ENCODE data around the gene AAR2. TPM values are rescaled to one million over a fixed set of nuclear protein-coding genes. Genes with fewer than 3 reads are reported as not detected.

AAR2 gene
- total and polyA plus RNA-seq, 7 experiments from 2014 or later: 18.2 to 55.8 (median 24.3) TPM

- Histone ChIP-seq H3K27me3 (ENCODE audit: control insufficient read depth in 2 of 2, insufficient read depth in 2 of 2, low read length in 2 of 2) (peaks cover 3 to 7% of the 10 kb centered on the region in 2 donors), H3K4me3 (ENCODE audit: low read length) (no peak overlapping the region), H3K36me3 (ENCODE audit: control insufficient read depth in 2 of 3, insufficient read depth in 3 of 3, low read length in 3 of 3) (no peaks in the 10 kb centered on the region), H3K27ac (ENCODE audit: low read depth, low read length) (no peak overlapping the region), H3K9me3 (ENCODE audit: control insufficient read depth in 2 of 3, low read length in 3 of 3) (no peaks in the 10 kb centered on the region), H3K4me1 (ENCODE audit: control insufficient read depth in 2 of 2, insufficient read depth in 2 of 2, low read length in 2 of 2) (no peaks in the 10 kb centered on the region)
- ATAC-seq (no peak), DNase-seq (no peak)
- intact Hi-C loops (cut with micrococcal nuclease): no loop called here
- Mint-ChIP-seq H3K27me3 (peaks cover 65 to 80% (median 70%) of the 10 kb centered on the region in 5 donors), H3K4me3 (peak overlapping the region in 9 of 10 donors; percentile 49 to 88 (median 81)), H3K4me1 (peaks cover 0 to 15% (median 11%) of the 10 kb centered on the region in 7 donors), H3K36me3 (no peaks in the 10 kb centered on the region), H3K27ac (no peak overlapping the region), H3K9me3 (peaks cover 0 to 2% (median 0%) of the 10 kb centered on the region in 11 donors)
- POLR2A ChIA-PET: no interaction called here
- CTCF ChIA-PET: interaction anchor here (0.6 to 0.7 kb wide), 2 partner anchors 23 to 187 kb away, joined by 3 read pairs; no protein-coding TSS in a partner anchor
These were observed 68.7 kb downstream of the AAR2 start for GRCh38 chr20:36304786-36305495.

GRCh38 chr20:36305602-36306551, 69.6 kb downstream of the AAR2 start, which contains the start of gene DLGAP4:
TSS of gene DLGAP4 (plus strand) at chr20:36306339. CDS start at chr20:36431718, 125,379 bp downstream.
- H3K27ac ChIP-seq (ENCODE audit: low read depth, low read length): no peak within 1 kb of the TSS
- Mint-ChIP-seq H3K36me3 (no peaks in the 10 kb centered on the region), H3K27ac (no peak within 1 kb of the TSS), H3K27me3 (peaks cover 68 to 80% (median 68%) of the 10 kb centered on the region in 5 donors), H3K4me1 (peaks cover 0 to 15% (median 11%) of the 10 kb centered on the region in 7 donors), H3K4me3 (peak within 1 kb of the TSS in 9 of 10 donors; percentile 49 to 88 (median 81)), H3K9me3 (peaks cover 0 to 2% (median 0%) of the 10 kb centered on the region in 11 donors)
- H3K4me1 ChIP-seq (ENCODE audit: control insufficient read depth in 2 of 2, insufficient read depth in 2 of 2, low read length in 2 of 2): no peaks in the 10 kb centered on the region
- intact Hi-C loops (cut with micrococcal nuclease): no loop called here
- POLR2A ChIA-PET: no interaction called here
- ATAC-seq (no peak), DNase-seq (peak in 1 of 9 donors; percentile 3)
- no peaks in the 10 kb centered on the region for H3K36me3 ChIP-seq (ENCODE audit: control insufficient read depth in 2 of 3, insufficient read depth in 3 of 3, low read length in 3 of 3)
- peaks cover 3 to 7% of the 10 kb centered on the region in 2 donors for H3K27me3 ChIP-seq (ENCODE audit: control insufficient read depth in 2 of 2, insufficient read depth in 2 of 2, low read length in 2 of 2)
- no peaks in the 10 kb centered on the region for H3K9me3 ChIP-seq (ENCODE audit: control insufficient read depth in 2 of 3, low read length in 3 of 3)
- CTCF ChIA-PET: interaction anchor here (0.7 kb wide), 1 partner anchor 186 kb away, joined by 3 read pairs; no protein-coding TSS in a partner anchor
- no peak within 1 kb of the TSS for H3K4me3 ChIP-seq (ENCODE audit: low read length)

Other genes starting within 250 kb of the AAR2 start
- gene EPB41L1, start 81.7 kb upstream of the AAR2 start, total RNA-seq: under 1 TPM in 4 of 5 experiments, not detected in 1; 0.05 to 0.81 (median 0.74) TPM
- under 1 TPM in 1 of 2 donors, not detected in 1; 0.08 TPM for gene EPB41L1, start 81.7 kb upstream of the AAR2 start, polyA plus RNA-seq
- 10 to 100 TPM; 29.7 to 40.2 (median 36.0) TPM for gene DLGAP4, start 69.9 kb downstream of the AAR2 start, total RNA-seq
- gene DLGAP4, start 69.9 kb downstream of the AAR2 start, polyA plus RNA-seq: 10 to 100 TPM; 15.0 to 15.6 TPM

Measured in naive thymus-derived CD4-positive, alpha-beta T cell (primary cell).